Measurements from ENCODE around the gene SMARCE1.

The SMARCE1 gene

DNA sequence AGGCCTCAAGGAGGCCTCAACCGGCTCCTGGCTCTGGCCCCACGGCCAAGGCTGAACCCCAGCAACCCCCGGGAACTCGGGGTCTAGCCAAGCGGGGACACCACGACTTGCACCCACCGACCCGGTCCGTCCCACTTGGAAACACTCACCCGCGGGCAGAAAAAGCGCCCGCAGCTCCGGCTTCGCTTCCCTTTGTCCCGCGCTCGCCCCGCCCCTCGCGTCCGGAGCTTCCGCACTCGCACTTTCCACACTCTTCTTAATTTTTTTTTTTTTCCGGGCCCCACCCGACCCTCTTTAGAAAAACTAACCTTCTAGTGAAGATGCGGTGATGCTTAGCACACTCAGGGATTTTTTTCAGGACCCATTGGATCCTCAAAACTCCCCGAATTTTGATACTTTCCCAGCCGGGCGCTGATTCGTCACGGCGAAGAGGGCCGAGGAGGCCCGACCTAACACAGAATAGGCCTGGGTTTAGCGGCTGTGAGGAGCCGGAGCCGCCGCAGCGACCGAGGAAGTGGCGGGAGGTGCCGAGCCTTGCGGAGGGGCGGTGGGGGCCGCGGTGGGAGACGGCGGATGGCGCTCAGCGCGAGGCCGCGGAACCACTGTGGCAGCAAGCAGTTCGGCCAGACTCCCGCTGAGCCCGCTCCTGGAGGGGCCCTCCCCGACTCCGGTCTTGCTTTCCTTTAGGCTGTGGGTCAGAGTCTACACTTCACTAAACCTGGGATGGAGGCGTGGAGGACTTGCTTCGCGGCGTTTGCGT, at the start of gene SMARCE1:
TSS of gene SMARCE1 (minus strand) at position 195 of the 760 bp plus-strand sequence. CDS start 2,016 bp downstream, outside the sequence.
- FAIRE-seq: no peak

- FAIRE-seq: no peak
These were observed 49.7 kb upstream of the SMARCE1 start for GRCh38 chr17:40697297-40697696.

DNA sequence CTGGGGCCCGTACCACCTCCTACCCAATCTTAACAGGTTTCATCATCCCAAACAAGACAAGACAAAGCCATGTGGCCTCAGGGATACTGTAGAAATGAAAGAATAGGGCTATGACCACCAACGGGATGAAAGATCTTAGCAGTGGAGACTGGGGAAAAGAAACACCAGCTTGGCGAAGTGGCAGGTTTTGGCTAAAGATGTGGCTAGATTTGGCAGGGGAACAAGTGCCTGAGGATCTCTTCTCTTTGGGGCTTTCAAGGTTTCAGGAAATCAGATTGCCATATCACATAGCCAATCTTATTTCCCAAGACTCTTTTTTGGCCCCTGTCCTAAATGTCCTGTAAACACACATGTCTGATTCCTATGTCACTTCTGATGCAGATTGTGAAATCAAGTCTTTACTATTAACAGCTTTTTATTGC, 49.0 kb upstream of the SMARCE1 start:
- FAIRE-seq: no peak

GRCh38 chr17:40695874-40696472, 48.4 kb upstream of the SMARCE1 start:
- FAIRE-seq: no peak

DNA sequence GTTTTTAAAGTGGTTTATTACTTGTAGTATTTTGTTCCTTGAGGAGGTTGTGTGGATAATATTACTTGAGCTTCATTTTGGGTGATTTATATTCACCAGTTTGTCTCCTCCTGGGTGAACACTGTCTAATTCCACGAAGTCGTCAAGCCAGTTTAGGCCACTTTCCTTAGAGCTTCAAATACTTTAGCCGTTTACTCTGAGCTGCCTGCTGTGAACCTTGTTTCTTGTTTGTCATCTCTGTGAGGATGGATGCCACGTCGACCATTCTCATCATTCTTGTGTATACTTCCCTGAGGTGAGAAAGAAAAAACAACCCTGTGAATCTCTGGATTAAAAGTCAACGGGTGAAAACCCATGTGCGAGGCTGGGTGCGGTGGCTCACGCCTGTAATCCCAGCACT, 47.0 kb upstream of the SMARCE1 start:
- no peak for FAIRE-seq

DNA sequence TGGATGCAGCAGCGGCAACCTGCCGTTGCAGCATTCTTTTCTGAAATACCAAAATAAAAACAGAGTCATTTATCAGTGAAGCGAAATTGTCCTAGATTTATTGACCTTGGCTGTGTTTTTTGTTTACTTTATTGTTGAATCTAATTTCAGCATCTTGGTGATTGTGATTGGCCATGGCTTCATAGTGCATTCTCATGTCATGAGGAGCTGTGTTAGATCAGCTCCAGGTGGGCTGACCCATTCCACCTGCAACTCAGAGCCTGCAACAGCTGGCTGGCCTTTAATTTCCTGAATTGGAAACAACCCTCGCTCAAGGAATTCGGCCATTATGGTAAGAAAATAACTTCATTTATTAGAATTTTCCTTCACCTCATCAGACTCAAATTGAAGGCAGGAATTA, 39.5 kb upstream of the SMARCE1 start:
- no peak for FAIRE-seq

DNA sequence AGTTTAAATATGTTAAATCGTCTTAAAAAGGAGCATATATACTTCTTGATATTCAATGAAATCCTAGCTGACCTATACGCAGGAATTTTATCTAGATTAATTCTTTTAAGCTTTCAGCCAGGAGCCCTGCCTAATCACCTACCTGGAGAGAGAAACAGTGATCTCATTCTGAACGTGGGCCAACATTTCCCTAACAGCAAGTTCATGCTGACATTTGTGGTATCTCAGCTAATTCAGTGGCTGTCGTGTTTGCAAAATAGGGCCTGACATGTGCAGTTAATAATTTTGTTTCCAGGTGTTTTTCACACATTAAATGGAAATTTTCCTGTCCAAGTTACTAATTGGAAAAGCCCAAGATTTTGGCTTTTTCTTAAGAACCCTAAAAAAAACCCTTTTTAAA, 38.6 kb upstream of the SMARCE1 start:
- no peak for FAIRE-seq

- no peak for FAIRE-seq
These were observed 33.4 kb upstream of the SMARCE1 start for GRCh38 chr17:40680998-40681397.

GRCh38 chr17:40679523-40679907, 31.9 kb upstream of the SMARCE1 start:
- FAIRE-seq: peak; percentile 13

GRCh38 chr17:40678902-40679522, 31.4 kb upstream of the SMARCE1 start:
- FAIRE-seq: no peak

DNA sequence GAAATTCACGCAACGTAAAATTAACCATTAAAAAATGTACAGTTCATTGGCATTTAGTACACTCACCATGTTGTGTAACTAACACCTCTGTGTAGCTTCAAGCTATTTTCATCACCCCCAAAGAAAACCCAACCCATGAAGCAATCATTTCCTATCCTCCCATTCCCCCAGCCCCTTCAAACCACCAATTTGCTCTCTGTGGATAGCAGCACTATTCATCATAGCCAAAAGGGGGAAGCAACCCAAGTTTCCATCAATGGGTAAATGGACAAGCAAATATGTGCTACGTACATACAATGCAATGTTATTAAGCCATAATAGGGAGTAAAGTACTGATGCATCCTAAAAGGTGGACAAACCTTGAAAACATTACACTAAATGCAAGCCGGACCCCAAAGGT, 28.3 kb upstream of the SMARCE1 start:
- no peak for FAIRE-seq

DNA sequence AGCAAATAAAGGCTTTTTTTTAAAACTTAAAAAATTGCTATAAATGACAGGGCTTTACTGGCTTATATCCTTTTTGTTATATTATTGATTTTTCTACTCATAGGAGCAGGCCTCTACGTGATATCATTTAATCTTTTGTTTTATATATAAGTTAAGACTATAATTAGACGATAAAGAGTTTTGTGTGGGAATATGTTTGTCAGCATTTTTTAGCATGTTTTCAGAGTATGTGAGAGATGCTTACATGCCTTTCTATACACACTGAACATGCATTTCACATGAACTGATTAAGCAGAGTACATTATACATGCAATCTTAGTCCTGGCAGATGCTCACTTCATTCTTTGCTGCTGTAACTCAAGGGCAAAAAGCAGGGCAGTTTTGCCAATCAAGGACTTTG, 25.0 kb upstream of the SMARCE1 start:
- FAIRE-seq: peak; percentile 27

DNA sequence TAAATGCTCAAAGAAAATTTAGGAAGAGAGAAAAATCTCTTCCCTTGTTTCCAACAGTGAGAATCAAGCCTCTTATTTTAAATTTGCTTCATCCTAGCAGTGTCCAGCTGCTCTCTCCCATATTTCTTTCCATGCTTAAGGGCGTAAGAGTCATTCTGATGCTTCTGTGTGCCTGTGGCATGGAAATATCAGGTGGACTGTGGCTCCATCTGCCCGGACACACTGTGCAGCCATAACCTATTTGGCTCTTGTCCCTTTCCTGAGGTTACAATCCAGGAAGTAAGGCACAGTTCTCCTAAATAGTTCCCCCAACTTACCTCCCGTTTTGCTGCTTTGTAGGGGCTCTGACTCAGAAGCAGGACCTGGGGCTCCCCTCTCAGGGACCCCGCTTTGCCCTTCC, 23.7 kb upstream of the SMARCE1 start:
- FAIRE-seq: no peak

GRCh38 chr17:40666331-40666730, 18.7 kb upstream of the SMARCE1 start:
- no peak for FAIRE-seq

- no peak for FAIRE-seq
These were observed 17.1 kb upstream of the SMARCE1 start, which contains the start of gene KRT222 for GRCh38 chr17:40664582-40665333. Gene KRT222, minus strand, starts transcription at chr17:40665177. Its CDS starts 78 bp downstream, at chr17:40665099.

- FAIRE-seq: no peak
These were observed 15.6 kb upstream of the SMARCE1 start for GRCh38 chr17:40663252-40663651.

- FAIRE-seq: no peak
These were observed 12.3 kb upstream of the SMARCE1 start for GRCh38 chr17:40659911-40660310.

- FAIRE-seq: no peak
These were observed 10.8 kb upstream of the SMARCE1 start for GRCh38 chr17:40658396-40658795.

DNA sequence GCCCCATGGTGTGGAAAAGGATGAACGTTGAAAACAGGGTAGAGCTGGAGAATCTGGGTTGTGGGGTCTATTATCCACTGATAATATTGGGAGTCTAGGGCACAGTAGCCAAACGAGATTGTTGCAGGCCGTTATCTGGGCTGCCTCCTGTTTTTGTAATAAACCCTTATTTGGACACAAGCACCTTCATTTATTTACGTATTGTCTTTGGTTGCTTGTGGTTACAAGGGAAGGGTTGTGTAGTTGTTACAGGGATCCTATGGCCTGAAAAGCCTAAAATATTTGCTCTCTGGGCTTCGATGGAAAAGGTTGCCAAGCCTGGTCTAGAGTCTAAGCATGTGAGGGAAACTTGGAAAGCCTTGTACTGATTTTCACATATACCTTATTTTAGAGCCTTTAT, 4.3 kb upstream of the SMARCE1 start:
- no peak for FAIRE-seq

- FAIRE-seq: no peak
These were observed 858 bp upstream of the SMARCE1 start for GRCh38 chr17:40648384-40648968.

- no peak for FAIRE-seq
These were observed 611 bp downstream of the SMARCE1 start for GRCh38 chr17:40646791-40647623.

DNA sequence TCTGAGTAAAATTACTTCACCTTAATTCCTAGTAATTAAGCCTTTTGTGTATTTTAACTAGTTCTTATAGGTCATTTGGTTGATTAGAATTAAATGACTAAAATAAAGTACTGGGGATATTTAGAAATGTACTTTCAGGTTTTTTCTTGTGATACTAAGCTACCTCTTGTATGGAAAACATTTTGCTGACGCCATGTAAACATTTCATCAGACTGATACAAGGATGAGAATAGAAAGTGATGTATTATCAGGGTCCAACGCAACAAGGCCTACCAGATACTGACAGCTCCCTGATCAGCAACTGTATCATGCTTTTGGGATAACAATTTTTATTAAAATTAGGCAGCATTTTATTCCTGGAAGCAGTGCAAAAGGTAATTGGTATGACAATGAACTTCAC, 1.7 kb downstream of the SMARCE1 start:
- peak; percentile 19 for FAIRE-seq
